ENCODE measurements around the gene CTNNAL1.

DNA sequence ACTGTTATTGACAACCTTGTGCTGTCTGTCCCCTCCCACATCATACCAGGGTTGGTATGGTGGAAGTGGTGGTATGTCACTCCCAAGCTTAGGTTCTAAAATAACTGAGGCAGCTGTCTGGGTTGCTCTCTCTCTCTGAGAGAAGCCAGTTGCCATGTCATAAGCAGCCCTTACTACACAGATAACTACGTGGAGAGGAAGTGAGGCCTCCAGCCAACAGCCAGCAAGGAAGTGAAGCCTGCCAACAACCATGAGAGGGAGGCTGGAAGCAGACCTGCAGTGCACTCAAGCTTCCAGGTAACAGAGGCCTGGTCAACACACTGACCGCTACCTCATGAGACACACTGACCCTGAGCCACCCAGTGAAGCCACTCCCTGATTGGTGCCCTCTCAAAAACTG is 18.6 kb downstream of the CTNNAL1 start:
- TF ChIP-seq ZBTB48 (tag by site-specific recombination; IDR thresholded peaks at IDR 0.05) (no peak), ZBTB21 (tag by site-specific recombination; IDR thresholded peaks at IDR 0.05) (no peak), ZNF138 (tag by site-specific recombination; IDR thresholded peaks at IDR 0.05; ENCODE audit: borderline replicate concordance) (no peak)
- TF ChIP-seq, protein P1, sequence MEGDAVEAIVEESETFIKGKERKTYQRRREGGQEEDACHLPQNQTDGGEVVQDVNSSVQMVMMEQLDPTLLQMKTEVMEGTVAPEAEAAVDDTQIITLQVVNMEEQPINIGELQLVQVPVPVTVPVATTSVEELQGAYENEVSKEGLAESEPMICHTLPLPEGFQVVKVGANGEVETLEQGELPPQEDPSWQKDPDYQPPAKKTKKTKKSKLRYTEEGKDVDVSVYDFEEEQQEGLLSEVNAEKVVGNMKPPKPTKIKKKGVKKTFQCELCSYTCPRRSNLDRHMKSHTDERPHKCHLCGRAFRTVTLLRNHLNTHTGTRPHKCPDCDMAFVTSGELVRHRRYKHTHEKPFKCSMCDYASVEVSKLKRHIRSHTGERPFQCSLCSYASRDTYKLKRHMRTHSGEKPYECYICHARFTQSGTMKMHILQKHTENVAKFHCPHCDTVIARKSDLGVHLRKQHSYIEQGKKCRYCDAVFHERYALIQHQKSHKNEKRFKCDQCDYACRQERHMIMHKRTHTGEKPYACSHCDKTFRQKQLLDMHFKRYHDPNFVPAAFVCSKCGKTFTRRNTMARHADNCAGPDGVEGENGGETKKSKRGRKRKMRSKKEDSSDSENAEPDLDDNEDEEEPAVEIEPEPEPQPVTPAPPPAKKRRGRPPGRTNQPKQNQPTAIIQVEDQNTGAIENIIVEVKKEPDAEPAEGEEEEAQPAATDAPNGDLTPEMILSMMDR (tag by site-specific recombination; IDR thresholded peaks at IDR 0.05) = no peak
- TF ChIP-seq, protein P2, sequence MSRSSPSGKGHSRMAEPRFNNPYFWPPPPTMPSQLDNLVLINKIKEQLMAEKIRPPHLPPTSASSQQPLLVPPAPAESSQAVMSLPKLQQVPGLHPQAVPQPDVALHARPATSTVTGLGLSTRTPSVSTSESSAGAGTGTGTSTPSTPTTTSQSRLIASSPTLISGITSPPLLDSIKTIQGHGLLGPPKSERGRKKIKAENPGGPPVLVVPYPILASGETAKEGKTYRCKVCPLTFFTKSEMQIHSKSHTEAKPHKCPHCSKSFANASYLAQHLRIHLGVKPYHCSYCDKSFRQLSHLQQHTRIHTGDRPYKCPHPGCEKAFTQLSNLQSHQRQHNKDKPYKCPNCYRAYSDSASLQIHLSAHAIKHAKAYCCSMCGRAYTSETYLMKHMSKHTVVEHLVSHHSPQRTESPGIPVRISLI (tag by site-specific recombination; IDR thresholded peaks at IDR 0.05) = no peak
- TF ChIP-seq, protein P3, sequence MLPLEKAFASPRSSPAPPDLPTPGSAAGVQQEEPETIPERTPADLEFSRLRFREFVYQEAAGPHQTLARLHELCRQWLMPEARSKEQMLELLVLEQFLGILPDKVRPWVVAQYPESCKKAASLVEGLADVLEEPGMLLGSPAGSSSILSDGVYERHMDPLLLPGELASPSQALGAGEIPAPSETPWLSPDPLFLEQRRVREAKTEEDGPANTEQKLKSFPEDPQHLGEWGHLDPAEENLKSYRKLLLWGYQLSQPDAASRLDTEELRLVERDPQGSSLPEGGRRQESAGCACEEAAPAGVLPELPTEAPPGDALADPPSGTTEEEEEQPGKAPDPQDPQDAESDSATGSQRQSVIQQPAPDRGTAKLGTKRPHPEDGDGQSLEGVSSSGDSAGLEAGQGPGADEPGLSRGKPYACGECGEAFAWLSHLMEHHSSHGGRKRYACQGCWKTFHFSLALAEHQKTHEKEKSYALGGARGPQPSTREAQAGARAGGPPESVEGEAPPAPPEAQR (tag by site-specific recombination; IDR thresholded peaks at IDR 0.05) = no peak
